H1 (cell line): Measurements from ENCODE around the gene RTN4RL1.

Source experiments
- BRCA1 ChIP-seq: IDR thresholded peaks from 2 replicates; pipeline ENCODE4 v1.6.1; 2012; ENCODE audit warnings: low read depth, low read length, improper control_type of control experiment
- CEBPB ChIP-seq: IDR thresholded peaks from 2 replicates; pipeline ENCODE4 v1.6.1; 2012; ENCODE audit warnings: low read depth, low read length
- CTCF ChIP-seq, 3 experiments: IDR thresholded peaks; 1 replicate in 2 of 3; 2 replicates in 1 of 3; pipeline versions ENCODE4 v1.5.1 to v1.6.1; 2011; ENCODE audit warnings: low read length in 3 of 3, mild to moderate bottlenecking in 3 of 3, inconsistent platforms in 2 of 3, low read depth in 1 of 3, moderate library complexity in 1 of 3; ENCODE audit not compliant: insufficient read depth in 1 of 3; ENCODE audit errors: control extremely low read depth in 1 of 3
- MAFK ChIP-seq: IDR thresholded peaks from 2 replicates; pipeline ENCODE4 v1.6.1; 2012; ENCODE audit warnings: low read depth, mild to moderate bottlenecking, improper control_type of control experiment, low read length
- POLR2A ChIP-seq, 2 experiments: IDR thresholded peaks; 1 replicate in 1 of 2; 2 replicates in 1 of 2; pipeline ENCODE4 v1.6.1; 2011; ENCODE audit warnings: low read depth in 2 of 2, low read length in 2 of 2, mild to moderate bottlenecking in 2 of 2; ENCODE audit errors: control extremely low read depth in 1 of 2
- RAD21 ChIP-seq, 2 experiments: IDR thresholded peaks in 1 of 2; conservative IDR thresholded peaks in 1 of 2; 2 replicates each; pipeline ENCODE4 v1.6.1; 2011; ENCODE audit warnings: low read depth in 2 of 2, low read length in 2 of 2, improper control_type of control experiment in 1 of 2, inconsistent platforms in 1 of 2, mild to moderate bottlenecking in 1 of 2, moderate library complexity in 1 of 2
- SIRT6 ChIP-seq: IDR thresholded peaks from one replicate; pipeline ENCODE4 v1.7.1; 2012; ENCODE audit warnings: low read length, inconsistent platforms
- USF2 ChIP-seq: IDR thresholded peaks from 2 replicates; pipeline ENCODE4 v1.6.1; 2011; ENCODE audit warnings: low read length, improper control_type of control experiment

- TF ChIP-seq CTCF (IDR thresholded peaks at IDR 0.05; ENCODE audit: control extremely low read depth in 1 of 3, insufficient read depth in 1 of 3, low read depth in 1 of 3, low read length in 3 of 3) (no peak), RAD21 (IDR thresholded peaks at IDR 0.05 in 1 of 2, conservative IDR thresholded peaks at IDR 0.05 in 1 of 2; ENCODE audit: low read depth in 2 of 2, low read length in 2 of 2) (no peak), USF2 (no peak), CEBPB (no peak), MAFK (no peak), SIRT6 (no peak), BRCA1 (no peak), POLR2A (IDR thresholded peaks at IDR 0.05; ENCODE audit: control extremely low read depth in 1 of 2, low read depth in 2 of 2, low read length in 2 of 2) (no peak)
Observed at GRCh38 chr17:1888741-1889140, 136.4 kb downstream of the RTN4RL1 start.
